ENCODE data around the gene TESMIN.

DNA sequence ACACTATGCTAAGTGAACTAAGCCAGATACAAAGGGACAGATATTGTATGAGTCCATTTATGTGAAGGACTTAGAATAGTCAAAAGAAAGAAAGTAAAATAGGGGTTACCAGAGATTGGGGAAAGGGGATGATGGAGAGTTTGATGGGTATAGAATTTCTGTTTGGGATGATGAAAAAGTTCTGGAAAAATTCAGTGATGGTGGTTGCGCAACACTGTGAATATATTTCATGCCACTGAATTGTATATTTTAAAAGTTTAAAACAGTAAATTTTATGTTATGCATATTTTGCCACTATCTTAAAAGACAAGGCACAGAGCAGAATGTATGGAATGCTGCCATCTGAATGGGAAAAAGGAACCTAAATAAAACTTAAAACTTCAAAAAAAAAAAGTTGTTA, 29.2 kb downstream of the TESMIN start:
- no peak for TF ChIP-seq EZH2 (IDR thresholded peaks at IDR 0.05; ENCODE audit: insufficient read depth, poor library complexity, severe bottlenecking)
- no peak for TF ChIP-seq EZH2phosphoT487 (IDR thresholded peaks at IDR 0.05; ENCODE audit: insufficient read depth, low read depth)

Data from GM23248 (cell line).